Caco-2 (cell line): ENCODE results near the gene TMEM255B. TPM values are rescaled to one million over a fixed set of nuclear protein-coding genes. Genes with fewer than 3 reads are reported as not detected.

Source experiments
- BruUV-seq: library from RNA; stranded (reverse); fragments of 400-500 nt; replicated peaks from 2 replicates; lab custom pipeline; 2021; lab: Mats Ljungman, UMichigan
- CTCF ChIA-PET: fragments of 300-600 bp; sonication (Branson Sonifier 250); formaldehyde crosslinking; loops from one replicate; lab custom pipeline; 2022; ENCODE audit warnings: antibody characterized with exemption; lab: Charles Lee
- POLR2A ChIA-PET: fragments of 300-600 bp; sonication (Branson Sonifier 250); formaldehyde crosslinking; loops from one replicate; lab custom pipeline; 2022; ENCODE audit warnings: antibody characterized with exemption; lab: Charles Lee
- DNase-seq, 2 experiments: peaks; one replicate each; pipeline versions ENCODE4 v3.0.0 to v3.0.0-alpha.2; 2020 to 2022
- H3K27me3 ChIP-seq: replicated peaks from 2 replicates; pipeline ENCODE4 v1.6.0; 2011; ENCODE audit warnings: low read length; ENCODE audit not compliant: control insufficient read depth, insufficient read depth
- H3K36me3 ChIP-seq: 2 replicates; pipeline ENCODE4 v1.5.1; 2011; ENCODE audit warnings: low read length; ENCODE audit not compliant: control insufficient read depth, insufficient read depth
- H3K4me1 ChIP-seq: fragments of 250-450 bp; sonication (Bioruptor Pico); 2 replicates; pipeline ENCODE4 v1.5.1; 2020; ENCODE audit warnings: mild to moderate bottlenecking
- H3K4me3 ChIP-seq: 2 replicates; pipeline ENCODE4 v1.5.1; 2011; ENCODE audit warnings: low read depth, mild to moderate bottlenecking, control low read depth, low read length
- H3K9me3 ChIP-seq: fragments of 250-450 bp; sonication (Bioruptor Pico); 2 replicates; pipeline ENCODE4 v1.5.1; 2020; ENCODE audit warnings: mild to moderate bottlenecking, moderate library complexity
- H3K27ac Mint-ChIP-seq: one replicate; pipeline ENCODE4 v1.8.0; 2022; ENCODE audit warnings: mixed read lengths; ENCODE audit not compliant: unreplicated experiment
- H3K27me3 Mint-ChIP-seq: one replicate; pipeline ENCODE4 v1.8.0; 2022; ENCODE audit warnings: mixed read lengths; ENCODE audit not compliant: insufficient read depth, unreplicated experiment
- H3K36me3 Mint-ChIP-seq: one replicate; pipeline ENCODE4 v1.8.0; 2022; ENCODE audit warnings: mild to moderate bottlenecking, mixed read lengths; ENCODE audit not compliant: insufficient read depth, unreplicated experiment
- H3K4me1 Mint-ChIP-seq: one replicate; pipeline ENCODE4 v1.8.0; 2022; ENCODE audit warnings: low read depth, mixed read lengths; ENCODE audit not compliant: unreplicated experiment
- H3K4me3 Mint-ChIP-seq: one replicate; pipeline ENCODE4 v1.8.0; 2022; ENCODE audit warnings: mild to moderate bottlenecking, moderate library complexity, mixed read lengths; ENCODE audit not compliant: unreplicated experiment
- H3K9me3 Mint-ChIP-seq: one replicate; pipeline ENCODE4 v1.8.0; 2022; ENCODE audit warnings: mixed read lengths; ENCODE audit not compliant: unreplicated experiment
- intact Hi-C: fragments of 100-400 bp; cut with micrococcal nuclease; formaldehyde crosslinking; loops from one replicate; pipeline ENCODE4 v1.10.0; 2022; ENCODE audit not compliant: unreplicated experiment
- total RNA-seq: library from RNA; stranded (reverse); gene quantifications from 2 replicates; pipeline ENCODE4 v1.2.3, GENCODE V29; 2022
- TF ChIP-seq, protein P1 (sequence below), 2 experiments: fragments of 200-600 bp in 1 of 2; IDR thresholded peaks; 1 replicate in 1 of 2; 2 replicates in 1 of 2; pipeline versions ENCODE4 v1.5.1 to v1.8.0; 2011 to 2022; ENCODE audit warnings: antibody characterized with exemption in 1 of 2, control low read depth in 1 of 2, inconsistent platforms in 1 of 2, low read depth in 1 of 2, low read length in 1 of 2, mild to moderate bottlenecking in 1 of 2, moderate library complexity in 1 of 2; ENCODE audit not compliant: insufficient read depth in 1 of 2, severe bottlenecking in 1 of 2, unreplicated experiment in 1 of 2

Gene TMEM255B
- total RNA-seq, 1 experiment from 2014 or later = 0.82 TPM

DNA sequence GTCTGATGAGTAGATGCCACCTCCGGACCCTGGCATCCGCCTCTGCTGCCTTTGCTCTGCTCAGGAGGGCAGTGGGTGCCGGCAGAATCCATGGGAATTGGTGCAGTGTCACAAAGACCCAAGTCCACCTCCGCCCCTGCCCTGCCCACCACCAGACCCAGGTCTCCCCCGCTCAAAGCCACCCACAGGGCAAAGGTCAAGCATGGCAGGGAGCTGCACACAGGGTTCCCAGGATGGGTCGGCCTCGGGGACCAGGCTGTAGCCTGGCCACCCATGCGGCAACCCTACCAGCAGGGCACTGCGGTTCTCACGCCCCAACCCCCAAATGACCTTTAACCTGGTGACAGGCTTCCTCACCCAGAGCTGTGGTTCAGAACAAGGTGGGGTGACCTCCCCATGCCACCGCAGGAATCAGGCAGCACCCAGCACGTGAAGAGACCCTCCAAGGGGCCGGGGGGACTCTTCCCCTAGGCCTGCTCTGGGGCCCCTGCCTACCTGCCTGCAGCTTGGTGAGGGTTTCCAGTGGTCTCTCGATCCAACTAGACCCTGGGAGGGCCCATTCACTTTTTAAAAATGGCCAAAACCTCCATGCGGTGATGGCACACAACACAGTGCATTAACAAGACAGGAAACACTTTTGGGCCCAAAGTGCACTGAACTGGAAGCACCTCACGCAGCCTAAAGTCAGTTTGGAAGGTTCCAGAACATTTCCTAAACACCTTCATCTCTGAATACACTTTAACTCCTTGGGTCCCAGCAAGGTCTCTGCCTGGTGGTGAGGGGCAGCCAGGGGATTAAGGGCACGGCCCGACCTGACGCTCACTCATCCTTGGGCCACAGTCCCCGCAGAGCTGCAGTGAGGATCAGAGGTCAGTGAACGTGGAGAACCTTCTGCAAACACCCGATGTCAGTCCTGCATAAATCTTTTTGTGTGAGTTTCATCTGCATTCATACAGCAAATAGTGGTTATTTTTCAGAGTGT, 93.8 kb downstream of the TMEM255B start:
- intact Hi-C loops = no loop called here
- TF ChIP-seq, protein P1, sequence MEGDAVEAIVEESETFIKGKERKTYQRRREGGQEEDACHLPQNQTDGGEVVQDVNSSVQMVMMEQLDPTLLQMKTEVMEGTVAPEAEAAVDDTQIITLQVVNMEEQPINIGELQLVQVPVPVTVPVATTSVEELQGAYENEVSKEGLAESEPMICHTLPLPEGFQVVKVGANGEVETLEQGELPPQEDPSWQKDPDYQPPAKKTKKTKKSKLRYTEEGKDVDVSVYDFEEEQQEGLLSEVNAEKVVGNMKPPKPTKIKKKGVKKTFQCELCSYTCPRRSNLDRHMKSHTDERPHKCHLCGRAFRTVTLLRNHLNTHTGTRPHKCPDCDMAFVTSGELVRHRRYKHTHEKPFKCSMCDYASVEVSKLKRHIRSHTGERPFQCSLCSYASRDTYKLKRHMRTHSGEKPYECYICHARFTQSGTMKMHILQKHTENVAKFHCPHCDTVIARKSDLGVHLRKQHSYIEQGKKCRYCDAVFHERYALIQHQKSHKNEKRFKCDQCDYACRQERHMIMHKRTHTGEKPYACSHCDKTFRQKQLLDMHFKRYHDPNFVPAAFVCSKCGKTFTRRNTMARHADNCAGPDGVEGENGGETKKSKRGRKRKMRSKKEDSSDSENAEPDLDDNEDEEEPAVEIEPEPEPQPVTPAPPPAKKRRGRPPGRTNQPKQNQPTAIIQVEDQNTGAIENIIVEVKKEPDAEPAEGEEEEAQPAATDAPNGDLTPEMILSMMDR (IDR thresholded peaks at IDR 0.05; ENCODE audit: insufficient read depth in 1 of 2, low read depth in 1 of 2, low read length in 1 of 2, severe bottlenecking in 1 of 2, unreplicated experiment in 1 of 2) = no peak
- BruUV-seq = no TSS peak
- DNase-seq = no peak
- Histone ChIP-seq H3K27me3 (no peaks in the 10 kb centered on the region), H3K9me3 (no peaks in the 10 kb centered on the region), H3K4me1 (peaks cover 16% of the 10 kb centered on the region; the same call in 1 of the 2 replicates), H3K4me3 (no peak overlapping the region), H3K36me3 (no peaks in the 10 kb centered on the region; the same call in none of the 2 replicates)
- Mint-ChIP-seq H3K9me3 (no peaks in the 10 kb centered on the region), H3K36me3 (no peaks in the 10 kb centered on the region), H3K4me3 (no peak overlapping the region), H3K27ac (no peak overlapping the region), H3K27me3 (no peaks in the 10 kb centered on the region), H3K4me1 (peaks cover 9% of the 10 kb centered on the region)
- ChIA-PET CTCF (interaction anchor here (0.6 kb wide), 1 partner anchor 522 kb away, joined by 3 read pairs; no protein-coding TSS in a partner anchor), POLR2A (no interaction called here)

DNA sequence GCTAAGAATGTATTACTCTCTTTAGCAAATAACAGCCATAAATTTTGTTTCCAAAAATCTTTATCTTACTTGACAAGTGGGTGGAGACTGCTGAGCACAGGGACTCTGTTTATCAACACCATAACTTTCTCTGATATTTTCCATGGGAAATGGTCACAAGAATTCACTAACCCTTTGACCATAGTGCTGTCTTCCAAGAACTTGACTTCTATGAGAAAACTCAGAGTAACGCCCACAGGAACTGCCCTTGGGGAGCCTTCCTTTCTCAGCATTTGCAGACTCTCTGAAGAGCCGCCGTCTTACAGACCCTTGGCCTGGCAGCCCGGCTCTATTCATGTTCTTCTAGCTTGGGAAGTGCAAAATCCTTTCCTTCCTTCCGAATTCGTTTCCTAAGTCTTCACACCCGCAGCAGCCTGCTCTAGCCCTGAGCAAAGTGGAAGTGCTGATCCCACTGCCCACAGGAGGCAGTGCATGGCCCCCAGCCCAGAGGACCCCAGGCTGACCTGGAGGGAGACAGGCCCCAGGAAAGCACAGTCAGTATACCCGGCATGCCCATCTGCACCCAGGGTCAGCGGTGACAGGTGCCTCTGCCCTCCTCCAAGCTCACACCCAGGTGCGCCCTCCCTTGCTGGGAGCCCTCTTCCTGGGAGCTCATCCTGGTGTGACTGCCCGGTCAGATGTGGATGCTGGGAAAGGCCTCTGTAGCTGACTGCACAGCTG, 94.7 kb downstream of the TMEM255B start:
- no peaks in the 10 kb centered on the region for H3K9me3 ChIP-seq
- no TSS peak for BruUV-seq
- Mint-ChIP-seq H3K4me3 (no peak overlapping the region), H3K27me3 (no peaks in the 10 kb centered on the region), H3K4me1 (peaks cover 9% of the 10 kb centered on the region), H3K27ac (no peak overlapping the region), H3K36me3 (no peaks in the 10 kb centered on the region), H3K9me3 (no peaks in the 10 kb centered on the region)
- ChIA-PET POLR2A (no interaction called here), CTCF (interaction anchor here (0.6 kb wide), 1 partner anchor 522 kb away, joined by 3 read pairs; no protein-coding TSS in a partner anchor)
- no peak overlapping the region for H3K4me3 ChIP-seq
- TF ChIP-seq, protein P1 (IDR thresholded peaks at IDR 0.05; ENCODE audit: insufficient read depth in 1 of 2, low read depth in 1 of 2, low read length in 1 of 2, severe bottlenecking in 1 of 2, unreplicated experiment in 1 of 2) = no peak
- no peak for DNase-seq
- intact Hi-C loops = no loop called here
- peaks cover 16% of the 10 kb centered on the region; the same call in 1 of the 2 replicates for H3K4me1 ChIP-seq
- no peaks in the 10 kb centered on the region; the same call in none of the 2 replicates for H3K36me3 ChIP-seq
- no peaks in the 10 kb centered on the region for H3K27me3 ChIP-seq
